Mesenchymal stem cell (in vitro differentiated cells and primary cell): ENCODE measurements around the gene SAMD4B.

Experiments
- DNase-seq: peaks from one replicate; pipeline ENCODE4 v3.0.0-alpha.2; 2013
- H2AFZ ChIP-seq: one replicate; pipeline ENCODE4 v1.6.1; 2013; ENCODE audit warnings: low read depth, mild to moderate bottlenecking, control low read depth, inconsistent platforms, low read length, moderate library complexity
- H2AK5ac ChIP-seq: 2 replicates; pipeline ENCODE4 v1.6.1; 2013; ENCODE audit warnings: low read length, moderate library complexity, mild to moderate bottlenecking, inconsistent platforms; ENCODE audit not compliant: severe bottlenecking
- H2BK120ac ChIP-seq: one replicate; pipeline ENCODE4 v1.6.1; 2013; ENCODE audit warnings: low read depth, mild to moderate bottlenecking, inconsistent platforms, low read length, moderate library complexity
- H2BK12ac ChIP-seq, 2 experiments: one replicate each; pipeline ENCODE4 v1.6.1; 2013; ENCODE audit warnings: inconsistent platforms in 2 of 2, low read length in 2 of 2, mild to moderate bottlenecking in 2 of 2, moderate library complexity in 2 of 2, control low read depth in 1 of 2
- H2BK15ac ChIP-seq: one replicate; pipeline ENCODE4 v1.6.1; 2013; ENCODE audit warnings: mild to moderate bottlenecking, low read depth, inconsistent platforms; ENCODE audit not compliant: poor library complexity, severe bottlenecking
- H2BK5ac ChIP-seq: 2 replicates; pipeline ENCODE4 v1.6.1; 2013; ENCODE audit warnings: low read depth, mild to moderate bottlenecking, low read length, control low read depth, inconsistent platforms; ENCODE audit not compliant: poor library complexity, severe bottlenecking
- H3K14ac ChIP-seq, 2 experiments: one replicate each; pipeline ENCODE4 v1.6.1; 2013; ENCODE audit warnings: inconsistent platforms in 2 of 2, low read length in 2 of 2, control low read depth in 1 of 2, mild to moderate bottlenecking in 1 of 2, moderate library complexity in 1 of 2
- H3K18ac ChIP-seq, 2 experiments: one replicate each; pipeline ENCODE4 v1.6.1; 2013; ENCODE audit warnings: inconsistent platforms in 2 of 2, low read length in 2 of 2, control low read depth in 1 of 2, low read depth in 1 of 2, mild to moderate bottlenecking in 1 of 2
- H3K23ac ChIP-seq, 2 experiments: one replicate each; pipeline ENCODE4 v1.6.1; 2013; ENCODE audit warnings: inconsistent platforms in 2 of 2, low read length in 2 of 2, mild to moderate bottlenecking in 2 of 2, moderate library complexity in 2 of 2, control low read depth in 1 of 2
- H3K27ac ChIP-seq: 2 replicates; pipeline ENCODE4 v1.5.1; 2013; ENCODE audit warnings: mild to moderate bottlenecking, moderate library complexity, low read length, control low read depth, inconsistent platforms; ENCODE audit not compliant: poor library complexity, severe bottlenecking
- H3K27me3 ChIP-seq, 2 experiments: 2 replicates each; pipeline versions ENCODE4 v1.6.1 to v1.7.0; 2013; ENCODE audit warnings: low read length in 2 of 2, mild to moderate bottlenecking in 2 of 2, moderate library complexity in 2 of 2, control low read depth in 1 of 2, inconsistent platforms in 1 of 2; ENCODE audit not compliant: control insufficient read depth in 1 of 2, insufficient read depth in 1 of 2
- H3K36me3 ChIP-seq, 2 experiments: 2 replicates each; pipeline versions ENCODE4 v1.6.1 to v1.7.0; 2013; ENCODE audit warnings: low read length in 2 of 2, control low read depth in 1 of 2, inconsistent platforms in 1 of 2, low read depth in 1 of 2, mild to moderate bottlenecking in 1 of 2; ENCODE audit not compliant: insufficient read depth in 2 of 2, control insufficient read depth in 1 of 2
- H3K4ac ChIP-seq, 2 experiments: one replicate each; pipeline ENCODE4 v1.6.1; 2013; ENCODE audit warnings: inconsistent platforms in 2 of 2, low read length in 2 of 2, mild to moderate bottlenecking in 2 of 2, moderate library complexity in 2 of 2, control low read depth in 1 of 2, low read depth in 1 of 2
- H3K4me1 ChIP-seq: 2 replicates; pipeline ENCODE4 v1.6.1; 2013; ENCODE audit warnings: low read depth, low read length, control low read depth; ENCODE audit not compliant: control insufficient read depth, insufficient read depth
- H3K4me2 ChIP-seq: 2 replicates; pipeline ENCODE4 v1.6.1; 2013; ENCODE audit warnings: low read length, mild to moderate bottlenecking, inconsistent platforms; ENCODE audit not compliant: poor library complexity, severe bottlenecking
- H3K4me3 ChIP-seq, 2 experiments: 2 replicates each; pipeline versions ENCODE4 v1.5.1 to v1.7.0; 2013; ENCODE audit warnings: low read length in 2 of 2, mild to moderate bottlenecking in 2 of 2, control low read depth in 1 of 2, low read depth in 1 of 2; ENCODE audit not compliant: insufficient read depth in 1 of 2
- H3K79me1 ChIP-seq: replicated peaks from 2 replicates; pipeline ENCODE4 v1.6.1; 2013; ENCODE audit warnings: mild to moderate bottlenecking, control low read depth, low read length, inconsistent platforms; ENCODE audit not compliant: poor library complexity, severe bottlenecking
- H3K9ac ChIP-seq: 2 replicates; pipeline ENCODE4 v1.7.0; 2013; ENCODE audit warnings: mild to moderate bottlenecking, low read length, moderate library complexity
- H3K9me3 ChIP-seq: 2 replicates; pipeline ENCODE4 v1.7.0; 2013; ENCODE audit warnings: mild to moderate bottlenecking, low read length; ENCODE audit not compliant: control insufficient read depth
- H4K8ac ChIP-seq: one replicate; pipeline ENCODE4 v1.6.1; 2013; ENCODE audit warnings: inconsistent platforms, mild to moderate bottlenecking, low read length, moderate library complexity
- H4K91ac ChIP-seq: one replicate; pipeline ENCODE4 v1.6.1; 2013; ENCODE audit warnings: mild to moderate bottlenecking, low read length, inconsistent platforms
- WGBS: methylation state at CpG from one replicate; pipeline ENCODE4 v1.1.7; 2013; ENCODE audit warnings: mixed read lengths; 5-methylcytosine and 5-hydroxymethylcytosine counted together

SAMD4B gene

DNA sequence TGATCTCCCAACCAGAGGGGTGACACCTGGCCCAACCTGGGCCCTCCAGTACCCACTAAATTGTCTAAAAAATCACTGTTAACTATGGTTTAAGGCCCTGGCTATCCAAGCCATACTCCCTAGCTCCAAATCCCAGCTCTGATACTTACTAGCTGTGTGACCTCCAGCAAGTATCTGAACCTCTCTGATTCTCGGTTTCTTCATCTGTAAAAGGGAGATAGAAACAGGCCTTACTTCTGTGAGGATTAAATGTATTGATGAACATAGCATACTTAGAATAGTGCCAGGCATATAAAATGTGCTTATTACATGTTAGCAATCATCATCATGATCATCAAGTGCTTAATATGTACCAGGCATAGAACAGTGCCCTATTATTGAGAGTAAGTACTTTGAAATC, 26.3 kb upstream of the SAMD4B start:
- Histone ChIP-seq H2BK120ac (no peak overlapping the region), H2AFZ (no peak overlapping the region), H4K91ac (no peak overlapping the region), H3K79me1 (no peaks in the 10 kb centered on the region), H2AK5ac (no peak overlapping the region), H3K36me3 (peaks cover 0 to 8% of the 10 kb centered on the region in 2 experiments), H2BK5ac (no peak overlapping the region), H3K27ac (no peak overlapping the region), H3K14ac (no peak overlapping the region), H3K4me1 (peaks cover 9% of the 10 kb centered on the region), H3K27me3 (peaks cover 35 to 39% of the 10 kb centered on the region in 2 experiments), H3K4me3 (no peak overlapping the region), H3K9ac (no peak overlapping the region), H3K23ac (no peak overlapping the region), H3K9me3 (no peaks in the 10 kb centered on the region), H3K18ac (no peak overlapping the region), H3K4ac (no peak overlapping the region), H2BK15ac (no peak overlapping the region), H3K4me2 (no peak overlapping the region), H2BK12ac (no peak overlapping the region), H4K8ac (no peak overlapping the region)
- no CpG with 5 or more reads among the region's 1 CpG for WGBS
- DNase-seq = no peak

DNA sequence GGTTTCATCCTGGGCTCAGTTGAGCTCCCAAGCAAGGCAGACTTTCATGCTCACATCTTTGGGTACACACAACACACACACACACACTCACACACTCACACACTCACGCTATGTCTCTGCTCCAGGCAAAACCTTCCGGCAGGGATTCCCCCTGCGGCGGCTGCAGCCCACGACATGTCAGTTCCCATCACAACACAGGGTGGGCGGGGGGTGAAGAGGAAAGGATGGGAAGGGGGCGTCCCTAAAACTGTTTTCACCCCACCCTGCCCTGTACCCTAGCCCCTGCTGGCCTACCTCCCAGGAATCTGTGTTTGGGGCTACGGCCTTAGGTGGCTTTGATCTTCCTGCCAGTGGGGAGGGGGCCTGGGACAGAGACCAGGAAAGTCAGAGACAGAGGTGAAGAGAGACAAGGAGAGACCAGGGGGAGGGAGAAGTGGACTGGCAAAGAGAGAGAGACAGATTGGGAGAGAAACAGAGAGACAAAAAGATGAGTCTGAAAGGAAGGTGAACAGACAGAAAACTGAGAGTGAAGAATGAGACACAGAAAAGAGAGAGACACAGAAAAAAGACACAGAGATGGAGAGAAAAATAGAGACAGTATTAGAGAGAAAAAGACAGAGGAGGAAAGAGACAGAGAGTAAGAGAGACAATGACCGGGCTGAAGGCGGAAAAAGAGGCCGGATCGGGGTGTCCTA, 25.4 kb upstream of the SAMD4B start:
- Histone ChIP-seq H2BK12ac (no peak overlapping the region), H3K18ac (no peak overlapping the region), H3K14ac (no peak overlapping the region), H3K9ac (no peak overlapping the region), H3K4me3 (no peak overlapping the region), H2BK15ac (no peak overlapping the region), H3K23ac (no peak overlapping the region), H3K79me1 (no peaks in the 10 kb centered on the region), H3K9me3 (no peaks in the 10 kb centered on the region), H2AFZ (no peak overlapping the region), H3K27ac (no peak overlapping the region), H2BK120ac (no peak overlapping the region), H3K27me3 (peaks cover 39 to 46% of the 10 kb centered on the region in 2 experiments), H3K4me1 (peaks cover 9% of the 10 kb centered on the region), H4K8ac (no peak overlapping the region), H2AK5ac (no peak overlapping the region), H3K36me3 (peaks cover 0 to 8% of the 10 kb centered on the region in 2 experiments), H3K4me2 (no peak overlapping the region), H3K4ac (no peak overlapping the region), H2BK5ac (no peak overlapping the region), H4K91ac (no peak overlapping the region)
- no peak for DNase-seq
- WGBS = 86% methylated on average over 10 of the region's 12 CpGs

DNA sequence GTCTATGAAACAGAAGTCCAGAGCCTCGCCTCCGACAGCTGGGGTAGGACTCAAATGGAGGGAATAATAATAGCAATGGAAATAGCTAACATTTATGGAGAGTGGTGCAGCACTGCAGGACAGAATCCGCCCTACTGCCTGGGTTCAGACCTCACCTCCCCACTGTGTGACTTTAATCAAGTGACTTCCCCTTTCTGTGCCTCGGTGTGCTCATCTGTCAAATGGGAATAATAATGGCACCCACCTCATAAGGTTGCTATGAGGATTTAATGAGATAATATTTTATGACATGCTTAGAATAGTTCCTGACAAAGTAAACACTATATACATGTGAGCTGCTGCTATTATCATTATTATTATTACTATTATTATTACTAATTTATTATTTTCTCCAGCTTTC, 24.7 kb upstream of the SAMD4B start:
- Histone ChIP-seq H3K36me3 (peaks cover 0 to 8% of the 10 kb centered on the region in 2 experiments), H3K4me3 (no peak overlapping the region), H3K27ac (no peak overlapping the region), H2BK5ac (no peak overlapping the region), H2BK12ac (no peak overlapping the region), H3K4me1 (peaks cover 9% of the 10 kb centered on the region), H3K79me1 (no peaks in the 10 kb centered on the region), H2BK15ac (no peak overlapping the region), H3K18ac (no peak overlapping the region), H3K14ac (no peak overlapping the region), H2BK120ac (no peak overlapping the region), H4K8ac (no peak overlapping the region), H3K9me3 (no peaks in the 10 kb centered on the region), H2AFZ (no peak overlapping the region), H3K4ac (no peak overlapping the region), H3K9ac (no peak overlapping the region), H4K91ac (no peak overlapping the region), H3K27me3 (peaks cover 39 to 43% of the 10 kb centered on the region in 2 experiments), H3K4me2 (no peak overlapping the region), H2AK5ac (no peak overlapping the region), H3K23ac (no peak overlapping the region)
- WGBS = 90% methylated on average over 3 of the region's 4 CpGs
- DNase-seq = no peak

DNA sequence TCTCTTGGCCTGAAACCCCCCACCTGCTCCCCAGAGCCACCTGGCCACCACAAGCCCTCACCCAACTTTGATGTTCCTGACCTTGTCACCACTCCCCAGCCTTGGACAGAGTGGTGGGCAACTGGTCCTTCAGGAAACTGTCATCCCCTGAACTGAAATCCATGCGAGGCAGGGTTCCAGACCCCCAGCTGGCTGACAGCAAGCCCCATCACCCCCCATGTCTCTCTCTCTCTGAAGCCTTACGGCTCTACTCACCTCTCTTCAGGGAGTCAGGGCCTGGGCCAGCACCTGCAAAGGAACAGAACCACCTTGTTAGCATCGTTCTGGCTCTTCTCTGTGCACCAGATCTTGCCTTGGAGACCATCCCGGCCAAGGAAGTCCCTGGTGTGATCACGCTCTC, 24.1 kb upstream of the SAMD4B start:
- H2BK12ac ChIP-seq = no peak overlapping the region
- no peak overlapping the region for H2BK5ac ChIP-seq
- no peaks in the 10 kb centered on the region for H3K79me1 ChIP-seq
- H4K8ac ChIP-seq = no peak overlapping the region
- no peak overlapping the region for H3K4ac ChIP-seq
- H3K23ac ChIP-seq = no peak overlapping the region
- no peak for DNase-seq
- H2AK5ac ChIP-seq = no peak overlapping the region
- H2BK120ac ChIP-seq = no peak overlapping the region
- H4K91ac ChIP-seq = no peak overlapping the region
- no peak overlapping the region for H3K9ac ChIP-seq
- H3K14ac ChIP-seq = no peak overlapping the region
- H3K18ac ChIP-seq = no peak overlapping the region
- no peak overlapping the region for H3K27ac ChIP-seq
- WGBS = 90% methylated on average over 5 of the region's 5 CpGs
- H3K4me2 ChIP-seq = no peak overlapping the region
- H3K4me1 ChIP-seq = peaks cover 9% of the 10 kb centered on the region
- peaks cover 0 to 8% of the 10 kb centered on the region in 2 experiments for H3K36me3 ChIP-seq
- no peak overlapping the region for H2AFZ ChIP-seq
- no peak overlapping the region for H3K4me3 ChIP-seq
- H2BK15ac ChIP-seq = no peak overlapping the region
- H3K9me3 ChIP-seq = no peaks in the 10 kb centered on the region
- peaks cover 39 to 43% of the 10 kb centered on the region in 2 experiments for H3K27me3 ChIP-seq
